ENCODE data around the gene CHST11. TPM values are rescaled to one million over a fixed set of nuclear protein-coding genes. Genes with fewer than 3 reads are reported as not detected.

CHST11 gene
- total RNA-seq, 1 donor from 2014 or later: 11.4 TPM

DNA sequence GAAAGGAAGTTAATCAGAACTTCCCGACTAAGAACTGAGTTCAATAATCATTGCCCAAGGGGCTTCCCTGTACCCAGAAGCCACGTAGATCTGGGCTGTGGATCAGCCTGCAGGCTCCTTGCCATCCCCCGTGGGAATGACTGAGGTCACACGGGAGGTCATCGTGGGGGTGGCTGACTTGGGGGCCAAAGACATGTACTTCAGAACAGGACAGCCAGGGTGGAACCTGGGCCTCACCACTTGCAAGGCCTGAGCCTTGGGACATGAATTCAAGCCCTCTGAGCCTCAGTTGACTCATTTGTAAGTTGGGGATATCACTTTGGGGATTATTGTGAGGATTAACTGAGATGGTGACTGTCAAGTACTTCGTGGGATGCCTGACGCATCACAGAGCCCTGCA lies 280.4 kb downstream of the CHST11 start:
- Mint-ChIP-seq H3K4me1 (ENCODE audit: low read depth) (peaks cover 2% of the 10 kb centered on the region), H3K27me3 (no peaks in the 10 kb centered on the region), H3K9me3 (ENCODE audit: low read depth) (no peaks in the 10 kb centered on the region), H3K4me3 (ENCODE audit: low read depth) (no peak overlapping the region), H3K36me3 (ENCODE audit: insufficient read depth) (no peaks in the 10 kb centered on the region), H3K27ac (no peak overlapping the region)
- no peak for DNase-seq (ENCODE audit: low spot score, unreplicated experiment)
- TF ChIP-seq, protein P1, sequence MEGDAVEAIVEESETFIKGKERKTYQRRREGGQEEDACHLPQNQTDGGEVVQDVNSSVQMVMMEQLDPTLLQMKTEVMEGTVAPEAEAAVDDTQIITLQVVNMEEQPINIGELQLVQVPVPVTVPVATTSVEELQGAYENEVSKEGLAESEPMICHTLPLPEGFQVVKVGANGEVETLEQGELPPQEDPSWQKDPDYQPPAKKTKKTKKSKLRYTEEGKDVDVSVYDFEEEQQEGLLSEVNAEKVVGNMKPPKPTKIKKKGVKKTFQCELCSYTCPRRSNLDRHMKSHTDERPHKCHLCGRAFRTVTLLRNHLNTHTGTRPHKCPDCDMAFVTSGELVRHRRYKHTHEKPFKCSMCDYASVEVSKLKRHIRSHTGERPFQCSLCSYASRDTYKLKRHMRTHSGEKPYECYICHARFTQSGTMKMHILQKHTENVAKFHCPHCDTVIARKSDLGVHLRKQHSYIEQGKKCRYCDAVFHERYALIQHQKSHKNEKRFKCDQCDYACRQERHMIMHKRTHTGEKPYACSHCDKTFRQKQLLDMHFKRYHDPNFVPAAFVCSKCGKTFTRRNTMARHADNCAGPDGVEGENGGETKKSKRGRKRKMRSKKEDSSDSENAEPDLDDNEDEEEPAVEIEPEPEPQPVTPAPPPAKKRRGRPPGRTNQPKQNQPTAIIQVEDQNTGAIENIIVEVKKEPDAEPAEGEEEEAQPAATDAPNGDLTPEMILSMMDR (IDR thresholded peaks at IDR 0.05; ENCODE audit: unreplicated experiment): no peak

DNA sequence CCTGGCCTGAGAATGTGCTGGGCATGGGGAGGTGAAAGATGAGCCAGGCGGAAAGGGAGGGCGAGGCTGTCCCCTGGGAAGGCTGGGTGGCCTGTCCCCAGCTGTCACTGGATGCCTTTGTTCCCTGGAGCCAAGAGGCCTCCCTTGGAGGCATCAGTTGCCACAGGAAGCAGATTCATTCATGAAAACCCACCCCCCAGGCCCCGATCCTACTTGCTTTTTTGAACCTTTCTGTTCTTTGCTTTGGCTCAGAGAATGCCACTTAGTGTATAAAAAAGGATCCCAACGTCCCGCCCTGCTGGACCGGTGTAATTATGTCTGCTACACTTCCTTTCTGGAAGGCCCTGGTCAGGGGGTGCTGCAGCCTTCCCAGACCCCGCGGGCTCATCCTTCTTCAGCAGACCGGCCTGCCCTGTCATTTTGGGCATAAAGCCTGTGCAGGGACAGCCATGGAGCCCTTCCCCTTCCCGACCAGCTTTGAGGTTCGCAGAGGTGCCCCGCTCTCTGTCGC lies 281.1 kb downstream of the CHST11 start:
- Mint-ChIP-seq H3K36me3 (ENCODE audit: insufficient read depth) (no peaks in the 10 kb centered on the region), H3K27ac (no peak overlapping the region), H3K27me3 (no peaks in the 10 kb centered on the region), H3K9me3 (ENCODE audit: low read depth) (no peaks in the 10 kb centered on the region), H3K4me1 (ENCODE audit: low read depth) (peaks cover 2% of the 10 kb centered on the region), H3K4me3 (ENCODE audit: low read depth) (no peak overlapping the region)
- TF ChIP-seq, protein P1 (IDR thresholded peaks at IDR 0.05; ENCODE audit: unreplicated experiment): no peak
- no peak for DNase-seq (ENCODE audit: low spot score, unreplicated experiment)

DNA sequence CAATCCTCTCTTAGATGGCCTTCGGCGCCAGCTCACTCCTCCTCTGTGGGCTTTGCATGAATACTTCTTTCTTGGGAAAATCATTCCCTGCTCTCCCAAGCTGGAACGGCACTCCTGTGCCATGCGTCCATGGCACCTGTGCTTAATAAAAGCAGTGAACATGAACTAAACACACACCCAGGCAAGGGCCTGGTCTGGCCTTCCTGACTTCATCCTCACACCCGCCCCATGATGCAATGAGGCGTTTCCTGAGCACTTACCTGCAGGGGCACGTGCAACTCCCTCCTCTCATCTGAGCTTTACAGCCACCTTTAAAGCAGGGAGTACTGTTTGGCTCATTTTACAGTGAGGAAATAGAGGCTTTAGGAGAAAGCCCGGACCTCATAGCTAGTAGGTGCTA lies 281.6 kb downstream of the CHST11 start:
- no peaks in the 10 kb centered on the region for H3K36me3 Mint-ChIP-seq (ENCODE audit: insufficient read depth)
- DNase-seq (ENCODE audit: low spot score, unreplicated experiment): no peak
- TF ChIP-seq, protein P1 (IDR thresholded peaks at IDR 0.05; ENCODE audit: unreplicated experiment): no peak
- no peaks in the 10 kb centered on the region for H3K27me3 Mint-ChIP-seq
- peaks cover 2% of the 10 kb centered on the region for H3K4me1 Mint-ChIP-seq (ENCODE audit: low read depth)
- H3K9me3 Mint-ChIP-seq (ENCODE audit: low read depth): no peaks in the 10 kb centered on the region
- H3K4me3 Mint-ChIP-seq (ENCODE audit: low read depth): no peak overlapping the region
- peak overlapping the region; percentile 18 for H3K27ac Mint-ChIP-seq

DNA sequence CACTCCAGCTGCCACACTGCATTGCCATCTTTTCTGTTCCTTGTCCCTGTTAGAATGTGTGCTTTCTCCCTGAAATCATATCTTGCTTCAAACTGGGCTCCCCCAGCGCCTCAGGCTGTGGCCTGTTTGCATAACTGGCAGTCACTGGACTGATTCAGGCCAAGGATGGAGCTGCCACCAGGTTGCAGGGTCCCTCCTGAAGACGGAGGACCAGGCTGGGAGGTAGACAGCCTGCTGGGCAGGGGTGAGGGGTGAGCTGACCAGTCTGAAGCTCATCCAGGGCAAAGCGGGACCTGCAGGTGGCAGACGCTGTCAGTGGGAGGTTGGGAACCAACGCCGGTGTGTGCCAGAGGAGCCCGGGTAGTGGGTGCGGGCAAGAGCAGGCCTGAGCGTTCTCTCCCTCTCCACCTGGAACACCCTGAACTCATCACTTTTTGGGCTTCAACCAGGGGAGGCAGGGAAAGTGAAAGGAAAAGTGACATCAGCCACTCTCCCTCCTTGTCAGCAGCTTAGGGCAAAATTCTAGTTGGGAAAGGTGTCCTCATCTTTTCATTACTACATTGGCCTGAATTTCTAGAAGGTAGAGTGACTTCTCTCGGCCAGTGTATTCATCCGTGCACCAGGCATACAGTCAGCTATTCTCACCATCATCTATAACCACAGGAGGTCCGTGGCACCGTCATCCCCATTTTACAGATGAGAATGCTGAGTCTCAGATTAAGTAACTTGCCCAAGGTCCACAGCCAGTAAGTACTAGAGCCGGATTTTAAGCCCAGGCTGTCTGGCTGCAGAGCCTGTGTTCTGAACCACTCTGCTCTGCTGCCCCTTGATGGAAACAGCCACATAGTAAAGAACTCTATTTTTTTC lies 282.3 kb downstream of the CHST11 start:
- Mint-ChIP-seq H3K36me3 (ENCODE audit: insufficient read depth) (no peaks in the 10 kb centered on the region), H3K27me3 (no peaks in the 10 kb centered on the region), H3K4me1 (ENCODE audit: low read depth) (peaks cover 2% of the 10 kb centered on the region), H3K4me3 (ENCODE audit: low read depth) (no peak overlapping the region), H3K27ac (no peak overlapping the region), H3K9me3 (ENCODE audit: low read depth) (peaks cover 3% of the 10 kb centered on the region)
- no peak for DNase-seq (ENCODE audit: low spot score, unreplicated experiment)
- TF ChIP-seq, protein P1 (IDR thresholded peaks at IDR 0.05; ENCODE audit: unreplicated experiment): no peak

DNA sequence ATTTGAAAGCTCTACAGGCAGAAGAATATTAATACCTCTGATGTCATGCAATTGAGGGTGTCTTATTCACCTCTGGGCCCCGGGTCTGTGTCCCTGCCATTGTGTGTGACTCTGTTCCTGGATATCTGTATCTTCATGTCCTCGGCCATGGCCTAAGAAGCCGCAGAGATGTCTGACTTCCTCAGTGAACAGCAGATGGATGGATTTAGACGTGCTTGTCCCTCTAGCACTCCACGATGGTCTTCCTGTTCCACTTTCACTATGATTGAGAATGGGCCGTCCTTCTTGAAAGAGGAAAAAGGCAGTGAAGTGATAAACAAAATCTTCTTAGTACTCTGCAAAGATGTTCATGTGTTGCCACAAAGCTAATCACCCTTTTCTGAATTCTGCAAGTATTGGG lies 283.9 kb downstream of the CHST11 start:
- TF ChIP-seq, protein P1 (IDR thresholded peaks at IDR 0.05; ENCODE audit: unreplicated experiment): no peak
- H3K9me3 Mint-ChIP-seq (ENCODE audit: low read depth): peaks cover 3% of the 10 kb centered on the region
- H3K4me3 Mint-ChIP-seq (ENCODE audit: low read depth): no peak overlapping the region
- H3K27ac Mint-ChIP-seq: no peak overlapping the region
- no peaks in the 10 kb centered on the region for H3K27me3 Mint-ChIP-seq
- H3K36me3 Mint-ChIP-seq (ENCODE audit: insufficient read depth): no peaks in the 10 kb centered on the region
- DNase-seq (ENCODE audit: low spot score, unreplicated experiment): no peak
- peaks cover 2% of the 10 kb centered on the region for H3K4me1 Mint-ChIP-seq (ENCODE audit: low read depth)
